Activated CD8-positive, alpha-beta memory T cell treated with anti-CD3 and anti-CD28 coated beads, Interleukin-2, amount 10 ng/mL, durations not matched to agents 7 days and 5 days (primary cell): Measurements from ENCODE around the gene SMIM31. TPM values are rescaled to one million over a fixed set of nuclear protein-coding genes. Genes with fewer than 3 reads are reported as not detected.

Experiments
- total RNA-seq, 2 experiments: library from RNA; stranded (reverse); gene quantifications; one replicate each; pipeline ENCODE4 v1.2.3, GENCODE V29; 2021

Gene SMIM31
- total RNA-seq, 2 experiments from 2014 or later = not detected

Other genes starting within 250 kb of the SMIM31 start
- not detected for gene APELA, start 123.0 kb downstream of the SMIM31 start, total RNA-seq
- 1 to 10 TPM; 1.7 to 2.2 TPM for gene TRIM61, start 223.5 kb downstream of the SMIM31 start, total RNA-seq